ENCODE results near the gene MUC2.
A peak's percentile ranks its signal among the peaks of the same experiment; 100 is the strongest.

MUC2 gene

DNA sequence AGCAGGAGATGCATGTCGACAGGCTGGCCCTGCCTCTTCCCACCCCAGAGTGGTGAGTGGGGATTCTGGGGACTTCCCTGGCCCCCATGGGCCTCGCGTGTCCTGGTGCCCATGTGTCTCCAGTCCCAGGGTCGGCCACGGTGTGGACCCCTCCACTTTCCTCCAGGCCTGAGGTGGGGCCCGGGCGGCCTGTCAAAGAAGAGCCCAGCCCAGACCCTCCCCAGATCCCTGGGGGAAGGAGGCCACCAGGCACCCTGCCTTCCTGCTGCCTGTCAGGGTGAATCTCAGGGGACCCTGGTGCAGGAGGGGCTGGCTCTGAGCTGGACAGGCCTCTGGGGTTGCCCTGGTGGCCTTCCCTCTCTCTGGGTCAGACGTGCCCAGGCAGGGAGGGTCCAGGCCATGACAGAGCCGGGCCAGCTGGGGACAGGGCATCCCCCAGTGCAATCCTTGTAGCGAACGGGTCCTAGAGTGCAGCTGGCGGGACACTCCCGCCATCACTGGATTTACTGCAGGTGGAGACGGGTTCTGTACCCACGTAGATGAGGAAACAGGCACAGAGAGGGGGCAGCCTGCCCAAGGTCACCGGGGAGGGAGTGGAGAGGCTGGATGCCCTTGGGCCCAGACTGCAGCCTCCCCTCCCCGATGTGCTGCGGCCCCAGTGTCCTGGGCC, 24.6 kb upstream of the MUC2 start:
- intact Hi-C loops (cut with DNase I) = loop anchor here (10.0 kb wide), 1 partner anchor 125 kb away; the partner anchor contains the start of gene AP2A2
- DNase-seq = peak in 5 of 10 donors; percentile 3 to 72 (median 64)

- peak; percentile 47 to 96 (median 70) for DNase-seq
- intact Hi-C loops (cut with DNase I) = loop anchor here (1.0 to 10.0 kb wide), 2 partner anchors 126 to 202 kb away; partner anchors contain the start of gene AP2A2
Measured at GRCh38 chr11:1050581-1051355, 23.9 kb upstream of the MUC2 start.

- DNase-seq = peak in 5 of 10 donors; percentile 4 to 69 (median 10)
- intact Hi-C loops (cut with DNase I) = loop anchor here (1.0 to 10.0 kb wide), 2 partner anchors 127 to 203 kb away; partner anchors contain the start of gene AP2A2
Measured at GRCh38 chr11:1051356-1052132, 23.1 kb upstream of the MUC2 start.

DNA sequence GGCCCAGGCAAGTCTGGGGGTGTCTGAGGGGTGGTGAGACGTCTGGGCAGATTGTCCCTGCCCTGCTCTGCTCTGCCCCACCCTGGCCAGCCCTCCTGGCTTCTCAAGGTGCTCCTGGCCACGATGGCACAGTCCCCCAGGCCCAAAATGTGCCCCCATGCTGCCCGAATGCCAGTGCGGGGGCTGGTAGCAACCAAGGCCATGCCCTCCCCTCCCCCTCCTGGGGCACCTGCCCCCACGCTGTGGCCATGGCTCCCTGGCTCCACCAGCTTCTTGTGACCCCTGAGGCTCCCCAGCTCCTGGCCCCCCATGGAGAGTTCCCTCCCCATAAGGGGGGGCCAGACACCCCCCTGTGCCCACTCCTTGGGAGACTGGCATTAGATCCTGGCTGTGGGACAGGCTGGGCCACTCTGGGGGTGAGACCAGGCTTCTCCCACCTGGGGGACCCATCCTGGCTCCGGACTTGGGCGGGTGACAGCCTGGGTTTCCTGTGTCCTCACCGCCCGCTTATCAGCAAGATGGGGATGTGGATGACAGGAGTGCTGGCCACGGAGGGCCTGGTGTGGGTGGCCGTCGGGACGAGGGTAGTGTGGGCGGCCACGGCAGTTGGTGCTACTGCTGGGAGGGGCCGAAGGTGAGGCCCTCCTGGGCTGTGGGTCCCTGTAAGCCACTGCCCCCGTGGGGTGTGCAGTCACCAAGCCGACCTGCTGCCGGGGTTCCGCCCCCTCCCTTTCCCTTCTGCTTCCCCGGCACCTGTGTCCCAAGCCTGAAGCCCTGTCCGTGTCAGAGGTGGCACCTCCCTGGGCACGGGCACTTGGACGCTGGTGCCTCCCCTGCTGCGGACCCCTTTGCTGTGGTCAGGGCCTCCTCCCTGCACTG, 22.3 kb upstream of the MUC2 start:
- peak in 6 of 10 donors; percentile 6 to 83 (median 32) for DNase-seq
- intact Hi-C loops (cut with DNase I) = loop anchor here (10.0 kb wide), 1 partner anchor 128 kb away; the partner anchor contains the start of gene AP2A2

DNA sequence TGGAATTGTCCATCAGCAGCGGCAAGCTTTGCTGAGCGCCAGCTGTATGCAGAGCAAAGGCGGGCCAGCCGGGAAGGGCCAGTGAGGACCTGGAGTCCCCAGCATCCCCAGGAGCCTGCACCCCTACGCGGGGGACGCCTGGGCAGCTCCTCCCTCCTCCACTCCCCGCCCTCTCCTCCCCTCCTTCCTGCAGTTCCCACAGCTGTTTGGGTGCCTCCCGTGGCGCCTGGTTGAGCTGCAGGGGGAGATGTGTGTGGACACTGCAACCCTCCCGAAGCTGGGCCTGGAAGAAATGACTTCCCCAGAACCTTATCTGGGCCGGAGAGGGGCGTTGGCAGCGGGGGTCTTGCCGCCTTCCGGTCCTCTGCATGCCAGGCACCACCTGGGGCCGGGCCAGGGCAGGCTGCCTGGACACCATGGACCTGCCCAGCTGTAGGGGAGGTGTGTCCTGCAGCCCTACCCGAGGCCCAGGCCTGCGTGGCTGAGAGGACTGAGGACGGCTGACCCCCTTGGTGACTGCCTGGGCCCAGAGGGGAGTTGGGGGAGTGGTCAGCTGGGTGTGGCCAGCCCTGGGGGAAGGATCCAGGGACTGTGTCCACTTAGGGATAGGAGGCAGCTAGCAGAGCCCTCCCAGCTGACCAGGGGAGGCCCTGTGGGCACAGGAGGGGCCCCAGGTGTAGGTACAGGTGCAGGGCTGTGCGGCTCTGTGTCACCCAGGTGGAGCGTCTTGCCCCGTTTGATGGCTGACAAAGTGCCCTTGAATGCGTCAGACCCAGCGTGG, 21.4 kb upstream of the MUC2 start:
- DNase-seq = peak in 6 of 10 donors; percentile 3 to 66 (median 38)
- intact Hi-C loops (cut with DNase I) = loop anchor here (10.0 kb wide), 1 partner anchor 129 kb away; the partner anchor contains the start of gene AP2A2

DNA sequence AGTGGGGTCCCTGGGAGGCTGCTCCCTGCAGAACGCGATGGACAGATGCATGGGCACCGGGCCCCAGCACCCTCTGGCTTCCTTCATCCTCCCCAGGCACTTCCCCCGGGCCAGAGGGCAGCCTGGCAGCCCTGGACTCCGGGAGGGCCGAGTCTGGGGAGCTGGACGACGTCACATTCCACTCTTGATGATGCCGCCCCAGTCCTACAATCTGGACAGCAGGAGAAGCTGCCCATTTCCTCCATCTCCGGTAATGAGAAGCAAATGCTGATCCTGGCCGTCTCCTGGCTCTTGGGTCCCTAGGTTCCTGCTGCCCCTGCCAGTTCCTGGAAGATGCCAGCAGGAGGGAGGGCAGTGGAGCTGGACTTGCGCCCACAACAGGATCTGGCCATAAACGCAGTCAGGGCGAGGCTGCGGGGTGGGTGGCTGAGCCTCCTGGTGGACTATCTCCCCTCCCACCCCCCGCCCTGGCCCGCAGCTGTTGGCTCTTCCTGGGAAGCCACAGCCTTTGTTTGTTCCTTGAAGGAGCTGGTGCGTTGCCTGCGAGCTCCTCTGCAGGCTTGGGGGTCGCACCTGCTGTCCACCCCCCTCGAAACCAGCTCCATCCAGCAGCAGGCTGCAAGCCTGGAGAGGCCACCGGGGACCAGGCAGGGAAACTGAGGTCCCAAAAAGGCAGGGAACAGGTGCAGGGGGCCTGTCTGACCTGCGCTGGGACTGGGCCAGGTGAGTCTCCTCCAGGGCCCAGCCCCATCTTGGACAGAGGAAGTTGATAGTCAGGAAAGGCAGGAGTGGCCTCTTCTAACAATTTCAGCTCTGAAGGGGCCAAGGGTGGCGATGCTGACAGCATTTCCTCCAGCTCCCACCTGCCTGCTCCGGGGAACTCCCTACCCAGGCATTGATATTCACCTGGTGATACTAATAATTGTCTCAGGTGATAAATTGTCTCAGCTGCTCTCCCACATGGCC, 20.2 kb upstream of the MUC2 start:
- intact Hi-C loops (cut with DNase I) = loop anchor here (10.0 kb wide), 1 partner anchor 130 kb away; the partner anchor contains the start of gene AP2A2
- DNase-seq = peak in 6 of 10 donors; percentile 3 to 77 (median 30)

DNA sequence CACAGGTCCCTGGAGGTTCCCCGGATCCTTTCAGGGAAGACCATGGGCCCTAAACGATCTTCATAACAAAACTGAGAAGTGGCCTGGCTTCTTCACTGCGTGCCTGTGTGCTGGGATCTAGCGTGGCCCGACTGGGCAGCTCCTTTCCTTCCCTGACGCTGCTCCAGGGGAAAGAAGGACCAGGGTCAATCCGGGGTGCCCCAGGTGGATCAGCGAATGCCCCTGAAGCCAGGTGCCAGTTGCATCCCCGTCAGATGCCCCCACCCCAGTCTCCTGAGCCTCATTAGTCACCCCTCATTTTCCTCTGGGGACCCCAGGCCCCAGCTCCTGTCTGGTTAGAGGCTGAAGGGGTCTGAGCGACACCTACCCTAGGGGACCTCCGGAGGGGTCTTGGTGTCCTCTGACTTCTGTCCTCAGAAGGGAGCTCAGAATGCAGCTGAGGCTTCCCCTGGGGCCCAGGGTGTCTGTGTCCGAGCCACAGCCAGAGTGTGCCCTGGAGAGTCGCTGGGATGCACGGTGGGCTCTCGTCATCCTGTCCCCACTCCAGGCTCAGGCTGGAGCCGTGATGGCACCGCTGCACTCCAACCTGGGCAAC, 19.5 kb upstream of the MUC2 start:
- peak in 4 of 10 donors; percentile 2 to 50 (median 29) for DNase-seq
- intact Hi-C loops (cut with DNase I) = loop anchor here (10.0 kb wide), 1 partner anchor 130 kb away; the partner anchor contains the start of gene AP2A2

- intact Hi-C loops (cut with DNase I) = loop anchor here (10.0 kb wide), 1 partner anchor 131 kb away; the partner anchor contains the start of gene AP2A2
- peak in 7 of 10 donors; percentile 4 to 84 (median 20) for DNase-seq
Measured at GRCh38 chr11:1055990-1056771, 18.5 kb upstream of the MUC2 start.

- intact Hi-C loops (cut with DNase I) = loop anchor here (10.0 kb wide), 1 partner anchor 133 kb away; the partner anchor contains the start of gene AP2A2
- DNase-seq = peak in 5 of 10 donors; percentile 2 to 82 (median 55)
Measured at GRCh38 chr11:1057806-1058205, 16.9 kb upstream of the MUC2 start.

DNA sequence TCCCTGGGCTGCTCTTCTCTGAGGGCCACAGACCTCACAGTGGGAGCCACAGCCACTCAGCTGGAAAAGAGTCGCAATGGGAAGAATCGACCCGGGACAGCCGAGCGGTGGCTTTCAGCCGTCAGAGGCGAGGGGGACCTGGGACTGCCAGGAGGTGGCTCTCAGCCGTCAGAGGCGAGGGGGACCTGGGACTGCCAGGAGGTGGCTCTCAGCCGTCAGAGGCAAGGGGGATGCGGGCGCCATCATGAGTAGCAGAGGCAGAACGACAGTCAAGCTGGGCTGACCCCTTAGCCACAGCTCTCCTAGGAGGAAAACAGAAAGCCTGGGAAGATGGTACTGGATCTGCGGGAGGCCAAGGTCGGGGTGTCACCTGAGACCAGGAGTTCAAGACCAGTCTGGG, 14.9 kb upstream of the MUC2 start:
- intact Hi-C loops (cut with DNase I) = loop anchor here (10.0 kb wide), 1 partner anchor 135 kb away; the partner anchor contains the start of gene AP2A2
- peak in 4 of 10 donors; percentile 12 to 67 (median 44) for DNase-seq

GRCh38 chr11:1060410-1060809, 14.3 kb upstream of the MUC2 start:
- peak in 3 of 10 donors; percentile 21 to 61 (median 52) for DNase-seq
- intact Hi-C loops (cut with DNase I) = no loop called here

GRCh38 chr11:1060852-1061616, 13.6 kb upstream of the MUC2 start:
- peak in 1 of 10 donors; percentile 40 for DNase-seq
- intact Hi-C loops (cut with DNase I) = no loop called here

- intact Hi-C loops (cut with DNase I) = no loop called here
Measured at GRCh38 chr11:1062075-1062820, 12.4 kb upstream of the MUC2 start.

DNA sequence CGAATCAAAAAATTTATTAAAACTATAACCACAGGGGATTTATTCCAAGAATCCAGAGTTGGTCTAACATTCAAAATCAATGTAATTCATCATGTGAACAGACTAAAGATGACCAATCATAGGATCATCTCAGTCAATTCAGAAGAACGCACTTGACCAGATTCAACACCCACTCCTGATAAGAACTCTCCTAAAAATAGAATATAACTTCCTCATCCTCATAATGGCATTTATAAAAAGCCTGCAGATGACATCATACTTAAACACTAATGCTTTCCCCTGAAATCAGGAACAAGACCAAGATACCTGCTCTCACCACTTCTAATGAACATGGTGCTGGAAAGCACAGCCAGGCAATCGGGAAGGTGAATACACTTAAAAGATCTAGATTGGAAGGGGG, 10.5 kb upstream of the MUC2 start:
- intact Hi-C loops (cut with DNase I) = no loop called here

More at GRCh38 chr11:1062075-1062820, 12.4 kb upstream of the MUC2 start:
- peak in 3 of 10 donors; percentile 3 to 49 (median 5) for DNase-seq

More for the DNA sequence above, 10.5 kb upstream of the MUC2 start:
- no peak for DNase-seq

Measured in posterior cingulate gyrus (tissue), 11 donors.